Activated CD4-positive, alpha-beta T cell treated with anti-CD3 and anti-CD28 coated beads for 24 hours (primary cell): ENCODE results near the gene KIFAP3.
"Not testable (repeated sequence)": the region's sequence is repeated elsewhere in the genome, so short reads cannot be mapped to it uniquely, and the experiment has no call there.

ENCODE experiments used
- DNase-seq, 2 donors: peaks; one replicate each; pipeline ENCODE4 v3.0.0-alpha.2; 2020; ENCODE audit warnings: low read depth in 2 of 2

Gene KIFAP3

GRCh38 chr1:169924063-169924462, 150.4 kb downstream of the KIFAP3 start:
- DNase-seq = no peak

- DNase-seq = no peak
Observed at GRCh38 chr1:169921080-169921479, 153.4 kb downstream of the KIFAP3 start.

- no peak for DNase-seq
Observed at GRCh38 chr1:169918927-169919326, 155.6 kb downstream of the KIFAP3 start.

GRCh38 chr1:169918220-169918619, 156.3 kb downstream of the KIFAP3 start:
- DNase-seq = not testable (repeated sequence)

- DNase-seq = no peak
Observed at GRCh38 chr1:169915150-169915549, 159.3 kb downstream of the KIFAP3 start.

- DNase-seq = no peak
Observed at GRCh38 chr1:169914531-169914930, 160.0 kb downstream of the KIFAP3 start.

- DNase-seq = no peak
Observed at GRCh38 chr1:169909499-169909898, 165.0 kb downstream of the KIFAP3 start.

- DNase-seq = no peak
Observed at GRCh38 chr1:169906938-169907337, 167.6 kb downstream of the KIFAP3 start.

- no peak for DNase-seq
Observed at GRCh38 chr1:169904834-169905233, 169.7 kb downstream of the KIFAP3 start.

- DNase-seq = no peak
Observed at GRCh38 chr1:169902751-169903150, 171.7 kb downstream of the KIFAP3 start.

- DNase-seq = no peak
Observed at GRCh38 chr1:169901115-169901514, 173.4 kb downstream of the KIFAP3 start.

- DNase-seq = no peak
Observed at GRCh38 chr1:169900571-169900970, 173.9 kb downstream of the KIFAP3 start.

- DNase-seq = no peak
Observed at GRCh38 chr1:169899519-169900217, 174.8 kb downstream of the KIFAP3 start.

- no peak for DNase-seq
Observed at GRCh38 chr1:169896013-169896412, 178.5 kb downstream of the KIFAP3 start.

GRCh38 chr1:169894424-169895145, 179.9 kb downstream of the KIFAP3 start:
- DNase-seq = no peak

GRCh38 chr1:169893645-169894423, 180.7 kb downstream of the KIFAP3 start, which contains the start of gene SCYL3:
Gene SCYL3 (minus strand): TSS chr1:169893896. CDS start chr1:169888840, 5,056 bp downstream.
- peak; percentile 76 to 78 for DNase-seq

- DNase-seq = peak in 1 of 2 donors; percentile 1
Observed at GRCh38 chr1:169892927-169893644, 181.4 kb downstream of the KIFAP3 start.

- DNase-seq = no peak
Observed at GRCh38 chr1:169892176-169892926, 182.1 kb downstream of the KIFAP3 start.

- DNase-seq = no peak
Observed at GRCh38 chr1:169891539-169891885, 183.0 kb downstream of the KIFAP3 start.

GRCh38 chr1:169890761-169891538, 183.5 kb downstream of the KIFAP3 start:
- peak in 1 of 2 donors; percentile 7 for DNase-seq
